ENCODE results near the gene S100A7.

Gene S100A7

GRCh38 chr1:153460551-153460950 lies at the start of gene S100A7:
S100A7 (minus strand) TSS chr1:153460651; CDS start chr1:153459013, 1,638 bp downstream.
- no peak for DNase-seq

DNA sequence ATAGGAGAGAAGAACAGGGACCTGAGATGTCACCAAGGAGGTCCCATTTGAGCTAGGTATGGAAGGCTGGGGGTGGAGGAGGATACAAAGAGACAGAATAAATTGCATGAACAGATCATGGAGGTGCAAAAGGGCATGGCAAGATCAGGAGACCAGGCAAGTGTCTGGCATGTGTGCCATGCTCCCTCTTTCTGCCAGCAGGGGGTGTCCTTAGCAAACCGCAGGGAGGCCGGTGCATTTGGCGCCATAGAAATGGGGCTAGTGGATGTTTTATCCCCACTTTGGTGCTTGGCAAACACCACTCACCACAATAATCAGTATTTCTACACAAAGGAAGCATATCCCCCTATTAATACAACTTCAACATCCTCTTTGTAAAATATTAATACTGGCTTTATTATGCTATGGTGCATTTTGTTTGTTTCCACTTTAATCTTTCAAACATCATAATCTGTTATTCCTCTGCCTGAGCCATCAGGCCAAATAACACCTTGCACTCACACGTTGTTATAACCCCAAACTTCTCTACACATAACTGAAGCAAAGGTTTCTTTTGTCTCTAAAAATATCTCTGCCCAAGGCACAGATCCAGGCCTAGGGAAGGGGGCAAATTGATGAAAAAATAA lies 49.4 kb upstream of the S100A7 start:
- DNase-seq: no peak

- DNase-seq: no peak
These were observed 48.6 kb upstream of the S100A7 start for GRCh38 chr1:153509036-153509435.

- DNase-seq: no peak
These were observed 47.6 kb upstream of the S100A7 start for GRCh38 chr1:153507926-153508583.

GRCh38 chr1:153506831-153507413 lies 46.5 kb upstream of the S100A7 start:
- no peak for DNase-seq

- no peak for DNase-seq
These were observed 45.9 kb upstream of the S100A7 start for GRCh38 chr1:153506386-153506785.

GRCh38 chr1:153505576-153505975 lies 45.1 kb upstream of the S100A7 start:
- no peak for DNase-seq

DNA sequence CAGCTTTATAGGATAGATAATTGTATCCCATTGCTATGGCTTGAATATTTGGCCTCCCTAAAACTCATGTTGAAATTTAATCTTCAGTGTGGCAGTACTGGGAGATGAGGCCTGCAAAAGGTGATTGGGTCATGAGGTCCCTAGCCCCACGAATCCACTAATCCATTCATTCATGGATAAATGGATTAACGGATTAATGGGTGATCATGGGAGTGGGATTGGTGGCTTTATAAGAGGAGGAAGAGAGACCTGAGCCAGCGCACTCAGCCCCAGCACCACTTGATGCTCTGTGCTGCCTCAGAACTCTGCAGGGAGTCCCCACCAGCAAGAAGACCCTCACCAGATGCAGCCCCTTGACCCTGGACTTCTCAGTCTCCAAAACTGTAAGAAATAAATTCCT lies 43.3 kb upstream of the S100A7 start:
- DNase-seq: no peak

- no peak for DNase-seq
These were observed 38.3 kb upstream of the S100A7 start for GRCh38 chr1:153498746-153499145.

DNA sequence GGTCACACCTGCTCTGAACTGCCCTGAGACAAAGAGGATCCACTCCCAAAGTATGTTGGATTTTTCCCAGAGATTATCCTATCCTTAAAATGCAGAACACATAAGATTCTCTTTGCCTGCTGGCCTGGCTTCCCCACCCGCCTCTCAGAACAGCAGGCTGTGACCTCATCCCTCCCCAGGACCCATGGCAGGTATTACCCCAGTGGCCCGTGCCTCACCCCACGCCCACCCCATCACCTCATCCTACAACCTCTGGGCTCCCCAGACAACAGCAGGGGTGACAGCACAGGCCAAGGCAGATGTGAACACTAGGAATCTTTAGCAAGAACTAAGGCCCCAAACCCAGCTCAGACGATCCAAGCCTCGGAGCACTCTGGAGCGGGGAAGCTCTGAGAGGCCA lies 35.1 kb upstream of the S100A7 start:
- DNase-seq: no peak

- peak; percentile 79 for DNase-seq
These were observed 34.6 kb upstream of the S100A7 start for GRCh38 chr1:153494976-153495535.

- no peak for DNase-seq
These were observed 33.0 kb upstream of the S100A7 start for GRCh38 chr1:153493343-153493960.

GRCh38 chr1:153490272-153491051 lies 30.0 kb upstream of the S100A7 start:
- peak; percentile 92 for DNase-seq

GRCh38 chr1:153488731-153489130 lies 28.3 kb upstream of the S100A7 start:
- DNase-seq: no peak

- DNase-seq: no peak
These were observed 27.3 kb upstream of the S100A7 start for GRCh38 chr1:153487707-153488106.

DNA sequence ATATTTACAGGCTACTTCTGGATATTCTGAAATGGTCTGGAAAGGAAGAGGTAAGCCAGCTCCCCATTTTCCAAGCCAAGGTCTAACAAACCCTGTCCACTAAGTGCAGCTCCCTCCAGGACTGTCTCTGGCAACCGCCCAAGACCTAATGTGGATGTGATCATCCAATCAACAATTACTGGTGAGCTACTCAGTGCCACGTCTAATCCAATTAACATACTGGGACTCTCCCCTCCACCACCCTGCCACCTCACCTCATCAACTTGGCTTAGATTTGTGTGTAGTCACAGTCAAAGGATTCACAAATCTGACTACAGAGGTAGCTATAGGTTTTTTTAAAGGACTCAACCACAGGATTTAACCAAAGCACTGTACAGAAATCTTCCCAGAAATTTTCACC lies 25.4 kb upstream of the S100A7 start:
- DNase-seq: peak; percentile 95

GRCh38 chr1:153483776-153484175 lies 23.3 kb upstream of the S100A7 start:
- DNase-seq: peak; percentile 79

DNA sequence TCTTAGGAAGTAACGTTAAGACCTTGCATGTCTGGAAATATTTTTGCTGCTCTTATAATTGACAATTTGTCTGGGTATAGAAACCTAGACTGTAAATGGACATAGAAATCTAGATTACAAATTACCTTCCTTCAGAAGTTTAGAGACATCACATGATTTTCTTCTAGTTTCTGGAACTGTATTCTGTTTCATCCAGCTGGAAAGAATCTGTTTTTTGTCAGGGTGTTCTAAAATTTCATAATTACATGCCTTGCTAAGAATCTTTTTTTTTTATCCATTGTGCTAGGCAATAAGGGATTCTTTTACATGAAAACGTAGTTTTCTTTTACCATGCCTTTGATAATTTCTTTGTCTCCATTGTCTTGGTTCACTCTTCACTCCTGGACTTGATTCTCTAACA lies 20.7 kb upstream of the S100A7 start:
- no peak for DNase-seq

DNA sequence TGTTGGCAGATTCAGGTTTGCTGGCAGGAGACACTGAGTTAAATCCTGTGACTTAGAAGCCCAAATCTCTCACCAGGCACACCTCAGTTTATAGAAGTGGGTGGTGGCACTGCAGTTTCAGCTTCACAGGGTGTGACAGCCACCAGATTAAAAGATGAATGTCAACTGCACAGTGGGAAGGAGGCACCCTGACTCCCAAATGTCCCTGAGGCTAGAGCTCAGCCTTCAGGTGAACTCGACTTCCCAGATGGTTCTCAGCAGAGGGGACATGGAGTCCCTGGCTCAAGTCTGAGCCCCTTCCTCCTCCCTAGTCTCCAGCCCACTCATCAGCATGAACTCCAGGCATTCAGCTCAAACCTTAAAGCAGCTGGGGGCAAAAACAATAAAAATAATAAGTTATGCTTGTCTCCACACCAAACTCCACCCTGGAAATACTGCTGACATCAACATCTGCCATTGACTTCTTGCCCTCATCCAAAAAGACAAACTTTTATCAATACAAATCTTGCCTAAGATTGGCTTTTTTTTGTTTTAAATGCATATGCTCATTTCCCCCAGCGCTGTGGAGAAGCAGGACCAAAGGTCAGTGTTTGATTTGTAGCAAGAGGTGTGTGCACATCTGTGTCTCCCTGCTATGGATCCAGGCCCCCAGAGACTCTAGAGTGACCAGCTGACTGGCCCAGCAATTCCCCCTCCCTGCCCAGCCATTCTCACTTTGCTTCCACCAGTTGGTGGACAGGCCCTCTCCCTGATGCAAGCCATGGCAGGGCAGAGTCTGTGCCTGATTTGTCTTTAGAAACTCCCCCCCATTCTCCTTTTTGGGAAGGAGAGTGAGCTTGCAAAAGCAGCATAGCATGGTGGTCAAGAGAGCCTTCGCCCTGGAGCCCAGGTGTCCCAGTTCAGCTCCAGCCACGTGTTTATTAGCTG lies 18.5 kb upstream of the S100A7 start:
- no peak for DNase-seq

GRCh38 chr1:153478047-153478691 lies 17.7 kb upstream of the S100A7 start:
- no peak for DNase-seq

GRCh38 chr1:153476491-153477093 lies 16.1 kb upstream of the S100A7 start:
- DNase-seq: no peak

Data from NCI-H2029 treated with DMSO at 0.1 percent for 48 hours (cell line).